ENCODE results near the gene MIF4GD. TPM values are rescaled to one million over a fixed set of nuclear protein-coding genes. Genes with fewer than 3 reads are reported as not detected.
"Not testable (repeated sequence)": the region's sequence is repeated elsewhere in the genome, so short reads cannot be mapped to it uniquely, and the experiment has no call there.

MIF4GD gene
- total RNA-seq, 1 donor from 2014 or later, result 55.2 TPM

GRCh38 chr17:75285123-75285522 lies 14.1 kb upstream of the MIF4GD start:
- POLR2A ChIA-PET, result interaction anchor here (0.6 to 4.3 kb wide), 3 partner anchors 13 to 67 kb away, joined by 3 to 30 read pairs (median 4); partner anchors contain the start of genes GGA3, MIF4GD and MRPS7
- H3K9me3 Mint-ChIP-seq, result no peaks in the 10 kb centered on the region
- H3K36me3 Mint-ChIP-seq (ENCODE audit: low read depth), result peaks cover 61% of the 10 kb centered on the region

DNA sequence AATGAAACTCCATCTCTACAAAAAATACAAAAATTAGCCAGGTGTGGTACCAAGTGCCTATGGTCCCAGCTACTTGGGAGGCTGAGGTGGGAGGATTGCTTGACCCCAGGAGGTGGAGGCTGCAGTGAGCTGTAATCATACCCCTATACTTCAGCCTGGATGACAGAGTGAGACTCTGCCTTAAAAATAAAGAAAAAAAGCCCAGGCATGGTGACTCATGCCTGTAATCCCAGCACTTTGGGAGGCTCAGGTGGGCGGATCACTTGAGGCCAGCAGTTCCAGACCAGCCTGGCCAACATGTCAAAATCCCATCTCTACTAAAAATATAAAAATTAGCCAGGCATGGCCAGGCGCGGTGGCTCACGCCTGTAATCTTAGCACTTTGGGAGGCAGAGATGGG lies 9.2 kb upstream of the MIF4GD start:
- ATAC-seq (ENCODE audit: low read depth); DNase-seq; H3K27ac Mint-ChIP-seq; intact Hi-C loops (cut with micrococcal nuclease); H3K4me3 Mint-ChIP-seq; H3K9me3 Mint-ChIP-seq; H3K4me1 Mint-ChIP-seq; H3K27me3 Mint-ChIP-seq; CTCF ChIA-PET: not testable (repeated sequence)
- POLR2A ChIA-PET, result interaction anchor here (0.7 to 1.6 kb wide), 4 partner anchors 9 to 1109 kb away, joined by 3 to 8 read pairs (median 4); partner anchors contain the start of genes MIF4GD and SLC25A19
- peaks cover 59% of the 10 kb centered on the region for H3K36me3 Mint-ChIP-seq (ENCODE audit: low read depth)

More at GRCh38 chr17:75285123-75285522, 14.1 kb upstream of the MIF4GD start:
- Mint-ChIP-seq H3K27ac (no peak overlapping the region), H3K4me1 (peaks cover 21% of the 10 kb centered on the region), H3K4me3 (no peak overlapping the region), H3K27me3 (no peaks in the 10 kb centered on the region)
- intact Hi-C loops (cut with micrococcal nuclease), result no loop called here
- ATAC-seq (ENCODE audit: low read depth), result no peak
- CTCF ChIA-PET, result interaction anchor here (0.7 to 1.0 kb wide), 2 partner anchors 117 to 171 kb away, joined by 3 read pairs; no protein-coding TSS in a partner anchor
- DNase-seq, result no peak
- TF ChIP-seq, protein P1, sequence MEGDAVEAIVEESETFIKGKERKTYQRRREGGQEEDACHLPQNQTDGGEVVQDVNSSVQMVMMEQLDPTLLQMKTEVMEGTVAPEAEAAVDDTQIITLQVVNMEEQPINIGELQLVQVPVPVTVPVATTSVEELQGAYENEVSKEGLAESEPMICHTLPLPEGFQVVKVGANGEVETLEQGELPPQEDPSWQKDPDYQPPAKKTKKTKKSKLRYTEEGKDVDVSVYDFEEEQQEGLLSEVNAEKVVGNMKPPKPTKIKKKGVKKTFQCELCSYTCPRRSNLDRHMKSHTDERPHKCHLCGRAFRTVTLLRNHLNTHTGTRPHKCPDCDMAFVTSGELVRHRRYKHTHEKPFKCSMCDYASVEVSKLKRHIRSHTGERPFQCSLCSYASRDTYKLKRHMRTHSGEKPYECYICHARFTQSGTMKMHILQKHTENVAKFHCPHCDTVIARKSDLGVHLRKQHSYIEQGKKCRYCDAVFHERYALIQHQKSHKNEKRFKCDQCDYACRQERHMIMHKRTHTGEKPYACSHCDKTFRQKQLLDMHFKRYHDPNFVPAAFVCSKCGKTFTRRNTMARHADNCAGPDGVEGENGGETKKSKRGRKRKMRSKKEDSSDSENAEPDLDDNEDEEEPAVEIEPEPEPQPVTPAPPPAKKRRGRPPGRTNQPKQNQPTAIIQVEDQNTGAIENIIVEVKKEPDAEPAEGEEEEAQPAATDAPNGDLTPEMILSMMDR (IDR thresholded peaks at IDR 0.05), result no peak

- TF ChIP-seq, protein P1 (IDR thresholded peaks at IDR 0.05), result no peak
- Mint-ChIP-seq H3K4me1 (peaks cover 1% of the 10 kb centered on the region), H3K4me3 (no peak overlapping the region), H3K27me3 (no peaks in the 10 kb centered on the region), H3K36me3 (ENCODE audit: low read depth) (peaks cover 64% of the 10 kb centered on the region), H3K9me3 (no peaks in the 10 kb centered on the region), H3K27ac (no peak overlapping the region)
- no peak for DNase-seq
- ChIA-PET CTCF (no interaction called here), POLR2A (interaction anchor here (0.5 to 1.2 kb wide), 6 partner anchors 11 to 1068 kb away, joined by 3 to 9 read pairs (median 5); partner anchors contain the start of genes MRPS7 and SLC25A19)
- intact Hi-C loops (cut with micrococcal nuclease), result no loop called here
- ATAC-seq (ENCODE audit: low read depth), result no peak
Observed at GRCh38 chr17:75277664-75278071, 6.6 kb upstream of the MIF4GD start.

DNA sequence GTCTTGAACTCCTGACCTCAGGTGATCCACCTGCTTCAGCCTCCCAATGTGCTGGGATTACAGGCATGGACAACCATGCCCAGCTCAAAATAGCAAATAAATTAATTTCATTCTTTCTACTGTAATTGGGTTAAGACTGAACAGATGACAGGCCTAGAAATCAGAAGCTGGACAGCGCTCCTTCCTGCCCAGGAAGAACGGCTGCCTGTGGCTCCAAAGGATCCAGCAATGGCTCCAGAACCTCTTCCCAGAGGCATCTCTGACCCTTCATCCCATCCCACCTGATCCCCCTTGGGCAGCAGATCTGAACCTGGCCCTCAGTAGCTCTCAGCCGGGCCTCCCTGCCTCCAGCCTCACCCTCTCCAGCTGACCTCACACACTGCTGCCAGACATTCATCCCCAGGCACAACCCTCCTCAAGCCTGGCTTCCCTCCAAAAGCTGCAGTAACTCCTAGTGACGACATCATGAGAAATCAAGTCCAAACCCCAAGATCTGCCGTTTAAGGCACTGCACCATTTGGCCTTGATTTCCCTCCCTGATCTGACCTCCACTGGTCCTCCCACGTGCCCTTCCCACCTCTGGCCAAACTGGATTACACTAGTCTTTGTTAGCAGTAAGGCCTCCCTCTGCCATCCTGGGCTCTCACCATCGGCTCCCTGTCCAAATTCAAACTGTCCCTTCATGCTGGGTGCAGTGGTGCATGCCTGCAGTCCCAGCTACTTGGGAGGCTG lies 3.1 kb upstream of the MIF4GD start:
- Mint-ChIP-seq H3K27me3 (no peaks in the 10 kb centered on the region), H3K4me3 (no peak overlapping the region), H3K4me1 (peaks cover 17% of the 10 kb centered on the region), H3K27ac (no peak overlapping the region), H3K36me3 (ENCODE audit: low read depth) (peaks cover 48% of the 10 kb centered on the region), H3K9me3 (no peaks in the 10 kb centered on the region)
- intact Hi-C loops (cut with micrococcal nuclease), result loop anchor here (5.0 kb wide), 2 partner anchors 37 to 243 kb away; partner anchors contain the start of genes CASKIN2 and TSEN54
- ChIA-PET CTCF (interaction anchor here (0.8 to 1.3 kb wide), 2 partner anchors 15 to 49 kb away, joined by 4 read pairs; partner anchors contain the start of gene SLC25A19), POLR2A (interaction anchor here (0.6 to 7.4 kb wide), 6 partner anchors 11 to 133 kb away, joined by 3 to 110 read pairs (median 18); partner anchors contain the start of genes GGA3, GRB2, MRPS7 and SLC25A19)
- TF ChIP-seq, protein P1 (IDR thresholded peaks at IDR 0.05), result no peak
- no peak for DNase-seq
- ATAC-seq (ENCODE audit: low read depth), result no peak

- H3K27ac Mint-ChIP-seq, result no peak overlapping the region
- intact Hi-C loops (cut with micrococcal nuclease), result loop anchor here (5.0 kb wide), 2 partner anchors 36 to 244 kb away; partner anchors contain the start of genes CASKIN2 and TSEN54
- TF ChIP-seq, protein P1 (IDR thresholded peaks at IDR 0.05), result no peak
Observed at GRCh38 chr17:75272848-75273184, 1.8 kb upstream of the MIF4GD start.

More at GRCh38 chr17:75272848-75273184, 1.8 kb upstream of the MIF4GD start:
- H3K4me1 Mint-ChIP-seq, result peaks cover 20% of the 10 kb centered on the region
- ATAC-seq (ENCODE audit: low read depth) (no peak), DNase-seq (no peak)
- CTCF ChIA-PET, result no interaction called here
- peaks cover 41% of the 10 kb centered on the region for H3K36me3 Mint-ChIP-seq (ENCODE audit: low read depth)
- H3K4me3 Mint-ChIP-seq, result peak overlapping the region; percentile 82
- POLR2A ChIA-PET, result interaction anchor here (0.7 to 7.4 kb wide), 6 partner anchors 11 to 222 kb away, joined by 3 to 110 read pairs (median 30); partner anchors contain the start of genes GGA3, GRB2, MRPS7 and SLC25A19
- no peaks in the 10 kb centered on the region for H3K27me3 Mint-ChIP-seq
- H3K9me3 Mint-ChIP-seq, result no peaks in the 10 kb centered on the region

Measured in activated B cell treated with CpG ODN at 0.5 μM for 24 hours (primary cell).